ENCODE results near the gene PPAN. TPM values are rescaled to one million over a fixed set of nuclear protein-coding genes. Genes with fewer than 3 reads are reported as not detected.

PPAN gene
- total RNA-seq, 2 donors from 2014 or later = 21.6 to 53.8 TPM

- Histone ChIP-seq H3K27me3 (no peaks in the 10 kb centered on the region), H3K4me3 (no peak overlapping the region), H3K4me1 (no peaks in the 10 kb centered on the region), H3K36me3 (no peaks in the 10 kb centered on the region), H3K27ac (no peak overlapping the region), H3K9ac (ENCODE audit: low read depth in 2 of 2, low read length in 2 of 2) (no peak overlapping the region), H3K9me3 (no peaks in the 10 kb centered on the region)
- peak; percentile 28 for DNase-seq
- intact Hi-C loops (cut with DNase I) = no loop called here
- TF ChIP-seq CTCF (IDR thresholded peaks at IDR 0.05) = no peak
Measured at GRCh38 chr19:10074153-10074552, 32.0 kb upstream of the PPAN start.

- H3K27me3 ChIP-seq = no peaks in the 10 kb centered on the region
- no peak for TF ChIP-seq CTCF (IDR thresholded peaks at IDR 0.05)
- H3K9ac ChIP-seq (ENCODE audit: low read depth in 2 of 2, low read length in 2 of 2) = no peak overlapping the region
- no peak overlapping the region for H3K4me3 ChIP-seq
- H3K4me1 ChIP-seq = no peaks in the 10 kb centered on the region
- no peak for DNase-seq
- no peaks in the 10 kb centered on the region for H3K9me3 ChIP-seq
- H3K27ac ChIP-seq = no peak overlapping the region
- H3K36me3 ChIP-seq = no peaks in the 10 kb centered on the region
- intact Hi-C loops (cut with DNase I) = no loop called here
Measured at GRCh38 chr19:10076535-10076934, 29.6 kb upstream of the PPAN start.

GRCh38 chr19:10078329-10078728 lies 27.8 kb upstream of the PPAN start:
- no peak for TF ChIP-seq CTCF (IDR thresholded peaks at IDR 0.05)
- H3K27ac ChIP-seq = no peak overlapping the region
- no peak for DNase-seq
- no peaks in the 10 kb centered on the region for H3K27me3 ChIP-seq
- no peak overlapping the region for H3K4me3 ChIP-seq
- no peaks in the 10 kb centered on the region for H3K9me3 ChIP-seq
- intact Hi-C loops (cut with DNase I) = no loop called here
- no peaks in the 10 kb centered on the region for H3K36me3 ChIP-seq
- H3K9ac ChIP-seq (ENCODE audit: low read depth in 2 of 2, low read length in 2 of 2) = no peak overlapping the region
- no peaks in the 10 kb centered on the region for H3K4me1 ChIP-seq

GRCh38 chr19:10079031-10079453 lies 27.1 kb upstream of the PPAN start:
- no peak overlapping the region for H3K27ac ChIP-seq

GRCh38 chr19:10083911-10084310 lies 22.3 kb upstream of the PPAN start:
- intact Hi-C loops (cut with DNase I) = no loop called here
- H3K36me3 ChIP-seq = no peaks in the 10 kb centered on the region
- no peak overlapping the region for H3K4me3 ChIP-seq
- no peak for TF ChIP-seq CTCF (IDR thresholded peaks at IDR 0.05)
- no peak for DNase-seq
- H3K27me3 ChIP-seq = no peaks in the 10 kb centered on the region
- no peaks in the 10 kb centered on the region for H3K4me1 ChIP-seq
- H3K27ac ChIP-seq = no peak overlapping the region
- no peaks in the 10 kb centered on the region for H3K9me3 ChIP-seq
- no peak overlapping the region for H3K9ac ChIP-seq (ENCODE audit: low read depth in 2 of 2, low read length in 2 of 2)

More at GRCh38 chr19:10079031-10079453, 27.1 kb upstream of the PPAN start:
- no peak overlapping the region for H3K9ac ChIP-seq (ENCODE audit: low read depth in 2 of 2, low read length in 2 of 2)
- H3K4me1 ChIP-seq = no peaks in the 10 kb centered on the region
- H3K9me3 ChIP-seq = no peaks in the 10 kb centered on the region
- TF ChIP-seq CTCF (IDR thresholded peaks at IDR 0.05) = no peak
- no peaks in the 10 kb centered on the region for H3K36me3 ChIP-seq
- H3K27me3 ChIP-seq = no peaks in the 10 kb centered on the region
- intact Hi-C loops (cut with DNase I) = no loop called here
- no peak overlapping the region for H3K4me3 ChIP-seq
- peak; percentile 34 for DNase-seq

- no peak for DNase-seq
Measured at GRCh38 chr19:10084803-10085202, 21.4 kb upstream of the PPAN start.

More at GRCh38 chr19:10084803-10085202, 21.4 kb upstream of the PPAN start:
- no peaks in the 10 kb centered on the region for H3K36me3 ChIP-seq
- no peaks in the 10 kb centered on the region for H3K4me1 ChIP-seq
- H3K27ac ChIP-seq = no peak overlapping the region
- TF ChIP-seq CTCF (IDR thresholded peaks at IDR 0.05) = no peak
- no peak overlapping the region for H3K4me3 ChIP-seq
- H3K9ac ChIP-seq (ENCODE audit: low read depth in 2 of 2, low read length in 2 of 2) = no peak overlapping the region
- no peaks in the 10 kb centered on the region for H3K9me3 ChIP-seq
- no peaks in the 10 kb centered on the region for H3K27me3 ChIP-seq
- intact Hi-C loops (cut with DNase I) = no loop called here
